ENCODE measurements around the gene DMRT2. TPM values are rescaled to one million over a fixed set of nuclear protein-coding genes. Genes with fewer than 3 reads are reported as not detected.

The DMRT2 gene
- total RNA-seq, 2 experiments from 2014 or later, result not detected

DNA sequence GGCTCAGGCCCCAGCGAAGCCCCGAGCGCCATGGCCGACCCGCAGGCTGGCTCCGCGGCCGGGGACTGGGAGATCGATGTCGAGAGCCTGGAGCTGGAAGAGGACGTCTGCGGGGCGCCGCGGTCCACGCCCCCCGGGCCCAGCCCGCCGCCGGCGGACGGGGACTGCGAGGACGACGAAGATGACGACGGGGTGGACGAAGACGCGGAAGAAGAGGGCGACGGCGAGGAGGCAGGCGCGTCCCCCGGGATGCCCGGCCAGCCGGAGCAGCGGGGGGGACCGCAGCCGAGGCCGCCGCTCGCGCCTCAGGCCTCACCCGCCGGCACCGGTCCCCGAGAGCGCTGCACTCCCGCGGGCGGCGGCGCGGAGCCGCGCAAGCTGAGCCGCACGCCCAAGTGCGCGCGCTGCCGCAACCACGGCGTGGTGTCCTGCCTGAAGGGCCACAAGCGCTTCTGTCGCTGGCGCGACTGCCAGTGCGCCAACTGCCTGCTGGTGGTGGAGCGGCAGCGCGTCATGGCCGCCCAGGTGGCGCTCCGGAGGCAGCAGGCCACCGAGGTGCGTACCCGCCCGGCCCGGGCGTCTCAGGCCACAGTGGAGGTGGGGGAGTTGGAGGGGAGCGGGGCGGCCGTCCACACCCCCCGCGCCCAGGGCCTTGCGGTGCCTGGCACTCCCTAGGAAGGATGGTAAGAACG, 1.6 kb downstream of the DMRT2 start:
- H3K4me3 Mint-ChIP-seq, result no peak overlapping the region
- CTCF ChIA-PET, result no interaction called here

GRCh38 chr9:1052365-1053281, 2.5 kb downstream of the DMRT2 start:
- CTCF ChIA-PET, result interaction anchor here (0.8 kb wide), 1 partner anchor 79 kb away, joined by 3 read pairs; no protein-coding TSS in a partner anchor
- peak overlapping the region; percentile 54 for H3K27ac Mint-ChIP-seq
- peaks cover 29% of the 10 kb centered on the region for H3K4me1 Mint-ChIP-seq
- H3K9me3 Mint-ChIP-seq (ENCODE audit: low read depth), result no peaks in the 10 kb centered on the region
- DNase-seq (no peak), ATAC-seq (no peak)
- H3K27me3 Mint-ChIP-seq, result peaks cover 85% of the 10 kb centered on the region
- no peak overlapping the region for H3K4me3 Mint-ChIP-seq
- peaks cover 2% of the 10 kb centered on the region for H3K36me3 Mint-ChIP-seq

More for the DNA sequence above, 1.6 kb downstream of the DMRT2 start:
- Mint-ChIP-seq H3K9me3 (ENCODE audit: low read depth) (no peaks in the 10 kb centered on the region), H3K27me3 (peaks cover 91% of the 10 kb centered on the region), H3K36me3 (peaks cover 2% of the 10 kb centered on the region), H3K4me1 (peaks cover 36% of the 10 kb centered on the region), H3K27ac (no peak overlapping the region)
- ATAC-seq, result peak; percentile 27
- peak; percentile 45 for DNase-seq

- DNase-seq, result no peak
These were observed 3.1 kb downstream of the DMRT2 start for GRCh38 chr9:1053282-1053621.

DNA sequence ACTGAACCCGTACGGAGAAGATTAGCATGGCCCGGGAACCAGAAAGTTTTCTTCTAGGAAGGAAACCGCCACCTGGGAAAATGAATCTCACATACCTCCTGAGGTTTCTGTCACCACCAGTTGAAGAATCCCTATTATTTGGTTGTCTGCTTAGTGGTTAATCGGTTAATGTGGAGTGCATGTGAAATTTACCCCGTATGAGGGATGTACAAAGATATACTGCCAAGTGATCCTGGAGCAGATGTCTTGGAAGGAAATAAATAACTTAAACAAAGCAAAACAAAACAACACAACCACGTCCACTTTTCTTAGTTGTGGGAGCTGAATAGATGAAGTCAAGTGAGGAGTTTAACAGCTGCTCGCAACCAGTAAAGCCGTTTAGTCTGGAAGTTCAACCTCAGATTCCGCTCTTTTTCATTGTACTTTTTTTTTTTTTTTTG, 3.8 kb downstream of the DMRT2 start:
- Mint-ChIP-seq H3K4me1 (peaks cover 18% of the 10 kb centered on the region), H3K9me3 (ENCODE audit: low read depth) (no peaks in the 10 kb centered on the region), H3K4me3 (no peak overlapping the region), H3K27me3 (peaks cover 74% of the 10 kb centered on the region), H3K36me3 (peaks cover 2% of the 10 kb centered on the region), H3K27ac (no peak overlapping the region)
- CTCF ChIA-PET, result no interaction called here
- no peak for DNase-seq
- ATAC-seq, result no peak

More at GRCh38 chr9:1053282-1053621, 3.1 kb downstream of the DMRT2 start:
- Mint-ChIP-seq H3K4me1 (peaks cover 23% of the 10 kb centered on the region), H3K36me3 (peaks cover 2% of the 10 kb centered on the region), H3K4me3 (no peak overlapping the region), H3K9me3 (ENCODE audit: low read depth) (no peaks in the 10 kb centered on the region), H3K27ac (no peak overlapping the region), H3K27me3 (peaks cover 82% of the 10 kb centered on the region)
- ATAC-seq, result no peak
- CTCF ChIA-PET, result interaction anchor here (0.8 kb wide), 1 partner anchor 79 kb away, joined by 3 read pairs; no protein-coding TSS in a partner anchor

- no peak overlapping the region for H3K27ac Mint-ChIP-seq
These were observed 5.0 kb downstream of the DMRT2 start for GRCh38 chr9:1055166-1055565.

GRCh38 chr9:1057910-1058309, 7.8 kb downstream of the DMRT2 start:
- H3K36me3 Mint-ChIP-seq, result no peaks in the 10 kb centered on the region
- H3K4me3 Mint-ChIP-seq, result no peak overlapping the region
- no peak overlapping the region for H3K27ac Mint-ChIP-seq
- ATAC-seq, result no peak
- no peaks in the 10 kb centered on the region for H3K4me1 Mint-ChIP-seq
- no peak for DNase-seq
- H3K27me3 Mint-ChIP-seq, result peaks cover 38% of the 10 kb centered on the region
- no peaks in the 10 kb centered on the region for H3K9me3 Mint-ChIP-seq (ENCODE audit: low read depth)
- CTCF ChIA-PET, result no interaction called here

More at GRCh38 chr9:1055166-1055565, 5.0 kb downstream of the DMRT2 start:
- DNase-seq (no peak), ATAC-seq (no peak)
- no peaks in the 10 kb centered on the region for H3K9me3 Mint-ChIP-seq (ENCODE audit: low read depth)
- peaks cover 12% of the 10 kb centered on the region for H3K4me1 Mint-ChIP-seq
- H3K27me3 Mint-ChIP-seq, result peaks cover 63% of the 10 kb centered on the region
- peaks cover 2% of the 10 kb centered on the region for H3K36me3 Mint-ChIP-seq
- CTCF ChIA-PET, result no interaction called here
- H3K4me3 Mint-ChIP-seq, result no peak overlapping the region

DNA sequence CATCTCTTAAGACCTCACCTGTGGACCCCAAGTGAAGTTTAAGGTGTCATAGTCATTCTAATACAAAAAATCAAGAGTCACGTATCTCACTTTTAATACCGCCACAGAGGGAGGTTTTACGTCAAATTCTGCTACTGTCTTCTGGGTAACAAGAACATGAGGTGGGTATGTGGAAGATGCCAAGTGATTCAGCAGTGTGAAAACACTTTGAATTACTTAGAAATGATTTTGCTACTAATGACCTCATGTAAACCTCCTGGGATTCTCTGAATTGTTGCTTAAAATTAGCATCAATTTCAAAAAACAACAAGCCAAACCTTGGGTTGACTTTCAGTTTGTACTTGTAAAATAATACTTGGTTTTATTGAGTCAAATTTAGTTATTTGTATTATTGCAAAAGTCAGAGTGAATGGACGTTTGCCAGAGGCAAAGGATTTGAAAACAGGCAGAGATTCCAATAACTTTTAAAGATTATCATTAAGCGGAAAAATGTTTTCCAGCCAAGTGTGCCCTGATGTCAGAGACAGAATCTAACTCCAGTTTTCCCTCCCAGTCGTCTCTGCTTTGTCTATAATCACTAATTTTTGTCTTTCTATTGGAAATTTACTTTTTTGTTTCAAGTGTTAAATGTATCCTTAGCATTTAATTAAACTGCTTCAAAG, 8.8 kb downstream of the DMRT2 start:
- Mint-ChIP-seq H3K27me3 (peaks cover 30% of the 10 kb centered on the region), H3K27ac (no peak overlapping the region), H3K36me3 (no peaks in the 10 kb centered on the region), H3K4me3 (no peak overlapping the region), H3K4me1 (no peaks in the 10 kb centered on the region), H3K9me3 (ENCODE audit: low read depth) (no peaks in the 10 kb centered on the region)
- DNase-seq (no peak), ATAC-seq (no peak)
- CTCF ChIA-PET, result no interaction called here

- no peak overlapping the region for H3K4me3 Mint-ChIP-seq
- H3K4me1 Mint-ChIP-seq, result no peaks in the 10 kb centered on the region
- H3K36me3 Mint-ChIP-seq, result no peaks in the 10 kb centered on the region
- no peak overlapping the region for H3K27ac Mint-ChIP-seq
- CTCF ChIA-PET, result interaction anchor here (0.6 kb wide), 1 partner anchor 1117 kb away, joined by 3 read pairs; no protein-coding TSS in a partner anchor
- no peak for ATAC-seq
- DNase-seq, result no peak
- peaks cover 2% of the 10 kb centered on the region for H3K9me3 Mint-ChIP-seq (ENCODE audit: low read depth)
- H3K27me3 Mint-ChIP-seq, result peaks cover 2% of the 10 kb centered on the region
These were observed 15.0 kb downstream of the DMRT2 start for GRCh38 chr9:1065130-1065529.

DNA sequence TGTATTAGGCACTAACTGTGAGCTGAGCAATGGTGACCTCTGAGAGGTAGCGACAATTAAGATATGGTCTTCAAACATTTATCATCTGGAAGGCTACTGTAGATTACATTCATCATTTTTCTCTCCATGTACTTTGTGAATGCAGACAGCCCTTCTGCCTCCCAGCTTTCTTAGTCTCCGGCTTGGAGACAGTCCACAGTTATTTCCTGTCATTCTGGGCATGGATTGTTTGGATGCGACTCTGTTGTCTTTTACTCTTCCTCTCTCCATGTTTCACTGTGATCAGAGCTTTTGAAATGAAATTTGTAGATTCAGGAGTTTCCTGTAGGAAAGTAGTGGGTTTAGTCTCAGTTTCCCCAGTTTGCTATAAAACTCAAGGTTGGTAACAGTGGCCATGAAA, 20.5 kb downstream of the DMRT2 start:
- no peak for DNase-seq
- Mint-ChIP-seq H3K4me3 (no peak overlapping the region), H3K27me3 (peaks cover 5% of the 10 kb centered on the region), H3K4me1 (no peaks in the 10 kb centered on the region), H3K27ac (no peak overlapping the region), H3K36me3 (no peaks in the 10 kb centered on the region), H3K9me3 (ENCODE audit: low read depth) (peaks cover 2% of the 10 kb centered on the region)
- no peak for ATAC-seq
- CTCF ChIA-PET, result no interaction called here

DNA sequence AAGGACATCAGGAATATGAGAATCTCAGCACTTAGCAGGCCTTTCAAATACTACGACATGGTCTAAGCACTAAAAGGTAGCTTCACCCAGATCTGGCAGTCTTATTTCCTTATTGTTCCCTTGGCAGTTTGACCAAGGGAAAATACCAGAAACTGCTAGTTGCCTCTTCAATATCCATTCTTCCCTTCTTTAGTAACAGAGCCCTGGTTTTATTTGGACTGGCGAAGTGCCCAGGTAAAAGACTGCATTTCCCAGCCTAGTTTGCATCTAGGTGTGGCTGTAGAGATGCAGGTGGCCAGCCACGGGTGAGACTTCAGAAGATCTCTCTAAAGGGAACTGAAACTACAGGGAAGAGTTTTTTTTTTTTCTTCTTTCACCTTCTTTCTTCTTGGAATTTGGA, 21.6 kb downstream of the DMRT2 start:
- no peak for ATAC-seq
- H3K27me3 Mint-ChIP-seq, result peaks cover 7% of the 10 kb centered on the region
- H3K4me3 Mint-ChIP-seq, result no peak overlapping the region
- H3K36me3 Mint-ChIP-seq, result no peaks in the 10 kb centered on the region
- H3K27ac Mint-ChIP-seq, result no peak overlapping the region
- no peaks in the 10 kb centered on the region for H3K4me1 Mint-ChIP-seq
- no peaks in the 10 kb centered on the region for H3K9me3 Mint-ChIP-seq (ENCODE audit: low read depth)
- no peak for DNase-seq
- CTCF ChIA-PET, result no interaction called here

DNA sequence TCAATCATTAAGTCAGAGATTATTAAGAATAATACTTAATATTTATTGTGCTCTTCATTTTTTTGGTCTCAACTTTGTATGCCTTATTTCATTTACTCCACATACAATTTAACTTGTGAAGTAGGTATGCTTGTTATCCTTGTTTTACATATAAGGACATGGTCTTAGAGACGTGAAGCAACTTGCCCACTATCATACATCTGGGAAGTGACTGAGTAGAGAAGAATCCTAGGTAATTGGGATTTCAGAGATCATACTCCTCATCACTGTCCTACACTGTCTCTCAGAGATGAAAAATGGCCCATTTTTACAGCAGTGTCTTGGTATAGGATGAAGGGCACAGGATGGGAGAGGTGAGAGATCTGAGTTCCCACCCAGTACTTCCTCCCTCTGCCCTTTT, 23.3 kb downstream of the DMRT2 start:
- H3K27me3 Mint-ChIP-seq, result peaks cover 7% of the 10 kb centered on the region
- DNase-seq, result no peak
- H3K4me3 Mint-ChIP-seq, result no peak overlapping the region
- H3K27ac Mint-ChIP-seq, result no peak overlapping the region
- no peaks in the 10 kb centered on the region for H3K4me1 Mint-ChIP-seq
- CTCF ChIA-PET, result interaction anchor here (0.7 kb wide), 1 partner anchor 10 kb away, joined by 3 read pairs; no protein-coding TSS in a partner anchor
- no peak for ATAC-seq
- no peaks in the 10 kb centered on the region for H3K36me3 Mint-ChIP-seq
- H3K9me3 Mint-ChIP-seq (ENCODE audit: low read depth), result no peaks in the 10 kb centered on the region

DNA sequence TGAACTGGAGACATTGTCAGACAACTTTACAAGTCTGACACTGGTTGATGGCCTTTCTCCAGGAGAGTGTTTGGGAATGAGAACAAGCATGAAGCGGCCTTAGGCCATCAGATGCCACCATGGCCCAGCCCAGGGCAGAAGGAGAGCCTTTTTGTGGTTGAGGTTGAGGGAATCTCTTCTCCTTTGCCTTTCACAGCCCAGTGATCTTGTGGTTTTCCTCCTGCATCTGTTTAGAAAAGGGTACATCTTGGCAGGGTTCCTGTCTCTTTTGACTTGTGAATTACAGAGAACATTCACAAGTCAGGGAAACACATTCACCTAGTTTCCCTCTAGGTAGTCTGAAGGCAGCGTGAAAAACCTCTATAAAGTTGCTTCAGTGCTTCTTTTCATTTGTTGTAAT, 27.5 kb downstream of the DMRT2 start:
- CTCF ChIA-PET, result no interaction called here
- H3K27ac Mint-ChIP-seq, result no peak overlapping the region
- no peaks in the 10 kb centered on the region for H3K36me3 Mint-ChIP-seq
- ATAC-seq, result no peak
- no peaks in the 10 kb centered on the region for H3K9me3 Mint-ChIP-seq (ENCODE audit: low read depth)
- no peaks in the 10 kb centered on the region for H3K4me1 Mint-ChIP-seq
- peaks cover 4% of the 10 kb centered on the region for H3K27me3 Mint-ChIP-seq
- no peak overlapping the region for H3K4me3 Mint-ChIP-seq
- no peak for DNase-seq

DNA sequence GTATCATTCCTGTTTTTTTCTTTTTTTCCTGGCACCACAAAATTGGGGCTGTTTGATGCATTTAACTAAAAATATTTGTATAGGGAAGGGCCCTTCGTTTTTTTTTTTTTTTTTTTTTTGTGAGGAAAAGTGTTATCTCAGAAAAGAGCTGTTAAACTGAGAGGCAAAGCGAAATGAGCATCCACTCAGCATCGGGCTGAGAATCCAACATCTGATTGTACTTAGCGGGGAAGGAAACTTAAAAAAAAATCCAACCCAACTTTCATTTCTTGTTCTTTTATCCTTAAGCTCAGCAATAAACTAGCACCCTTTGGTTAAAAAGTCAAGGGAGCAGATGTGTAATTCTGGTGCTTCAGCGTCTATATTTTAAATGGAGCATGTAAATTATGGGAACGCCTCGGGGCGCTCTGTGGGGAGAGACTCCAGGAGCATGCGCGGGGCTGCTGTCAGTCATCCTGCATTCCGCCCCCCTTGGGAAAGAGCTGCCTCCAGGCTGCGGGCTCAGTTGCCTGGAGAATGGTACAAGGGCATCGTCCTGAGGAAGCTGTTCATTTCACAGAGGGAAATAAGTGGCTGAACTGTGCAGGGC, 33.3 kb downstream of the DMRT2 start:
- CTCF ChIA-PET, result no interaction called here
- Mint-ChIP-seq H3K4me1 (no peaks in the 10 kb centered on the region), H3K27me3 (peaks cover 15% of the 10 kb centered on the region), H3K27ac (no peak overlapping the region), H3K4me3 (no peak overlapping the region), H3K36me3 (no peaks in the 10 kb centered on the region), H3K9me3 (ENCODE audit: low read depth) (no peaks in the 10 kb centered on the region)
- DNase-seq (no peak), ATAC-seq (no peak)
